Fibroblast of gingiva (primary cell): ENCODE measurements around the gene SHQ1.

Experiments used
- DNase-seq: peaks from one replicate; pipeline ENCODE4 v3.0.0-alpha.2; 2011; ENCODE audit warnings: low read depth

SHQ1 gene

DNA sequence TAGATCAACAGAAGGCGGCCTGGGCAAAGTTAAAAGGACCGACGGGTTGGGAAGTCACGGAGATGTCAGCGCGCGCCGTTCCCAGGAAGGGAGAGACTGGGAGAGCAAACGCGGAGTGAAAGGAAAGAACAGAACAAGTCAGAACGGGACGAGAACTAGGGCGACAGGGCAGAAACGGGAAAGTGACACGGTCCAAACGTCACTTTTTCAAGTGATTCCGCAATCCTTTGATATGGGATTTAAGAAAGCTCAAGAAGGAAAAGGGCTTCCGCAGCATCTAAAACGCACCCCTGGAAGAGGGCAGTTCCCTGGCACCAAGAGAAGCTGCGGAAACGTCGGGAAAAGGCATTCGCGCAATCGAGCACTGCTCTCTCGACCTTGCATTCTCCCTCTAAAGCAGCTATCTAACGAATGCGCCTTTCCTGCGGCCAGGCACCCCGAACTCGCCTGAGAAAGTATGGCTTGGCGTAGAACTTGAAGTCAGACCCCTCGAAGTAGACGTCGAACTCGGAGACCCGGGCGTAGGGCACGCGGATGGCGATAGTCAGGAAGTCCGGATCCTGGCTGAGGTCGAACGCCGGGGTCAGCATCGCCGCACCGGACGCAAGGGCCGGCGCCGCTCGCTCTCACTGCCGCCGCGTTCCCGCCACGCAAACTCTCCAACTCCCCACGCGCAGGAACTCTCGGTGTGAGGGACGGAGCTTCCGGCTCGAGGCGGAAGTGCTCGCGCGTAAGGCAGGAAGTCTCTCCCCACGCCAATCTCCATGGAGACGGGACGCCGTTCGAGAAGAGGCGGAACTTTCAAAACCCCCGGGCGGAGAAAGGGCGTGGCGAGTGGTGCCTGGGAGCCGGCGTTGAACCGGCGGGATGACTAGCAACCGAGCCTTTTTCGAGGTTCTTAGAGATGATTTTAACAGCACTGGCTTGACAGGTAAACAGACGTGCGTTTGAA lies at the start of gene SHQ1:
Gene SHQ1 (minus strand): TSS at position 695 of the 952 bp plus-strand sequence. CDS start 105 bp downstream, at position 590.
- DNase-seq: peak; percentile 92

- DNase-seq: no peak
These were observed 49.4 kb upstream of the SHQ1 start for GRCh38 chr3:72897758-72898007.

- DNase-seq: peak; percentile 34
These were observed 48.9 kb upstream of the SHQ1 start for GRCh38 chr3:72896996-72897757.

- DNase-seq: no peak
These were observed 46.8 kb upstream of the SHQ1 start for GRCh38 chr3:72894976-72895552.

- DNase-seq: no peak
These were observed 44.6 kb upstream of the SHQ1 start for GRCh38 chr3:72892870-72893269.

DNA sequence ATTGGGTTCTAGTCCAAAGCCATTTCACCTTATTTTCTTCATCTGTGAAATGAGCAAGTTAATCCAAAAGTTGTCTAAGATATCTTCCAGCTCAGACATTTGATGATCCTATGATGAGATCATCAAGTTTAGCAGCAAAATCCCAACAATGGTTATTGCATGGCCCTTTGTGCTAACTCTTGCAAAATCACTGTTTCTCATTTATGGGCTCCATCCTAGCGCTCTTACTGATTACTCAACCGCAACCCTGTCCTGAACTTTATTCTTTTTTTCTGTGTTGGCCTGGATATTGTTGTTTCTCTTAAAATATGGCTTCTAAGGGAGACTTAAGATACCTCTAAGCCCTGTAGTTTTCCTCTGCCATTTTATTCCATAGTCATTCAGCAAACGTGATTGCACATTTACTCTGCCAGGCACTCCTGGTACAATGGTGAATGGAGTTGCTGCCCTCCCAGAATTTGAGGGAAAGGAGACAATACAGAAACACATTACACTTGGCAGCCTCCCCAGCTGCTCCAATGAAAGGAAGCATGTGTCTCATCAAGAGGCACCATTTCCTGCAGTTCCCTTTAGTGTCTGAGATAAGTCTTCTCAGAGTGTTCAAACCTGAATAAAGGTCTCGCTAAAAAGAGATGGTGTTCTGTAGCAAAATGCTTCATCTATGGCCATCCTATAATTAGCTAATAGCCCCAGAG lies 44.0 kb upstream of the SHQ1 start:
- peak; percentile 93 for DNase-seq

DNA sequence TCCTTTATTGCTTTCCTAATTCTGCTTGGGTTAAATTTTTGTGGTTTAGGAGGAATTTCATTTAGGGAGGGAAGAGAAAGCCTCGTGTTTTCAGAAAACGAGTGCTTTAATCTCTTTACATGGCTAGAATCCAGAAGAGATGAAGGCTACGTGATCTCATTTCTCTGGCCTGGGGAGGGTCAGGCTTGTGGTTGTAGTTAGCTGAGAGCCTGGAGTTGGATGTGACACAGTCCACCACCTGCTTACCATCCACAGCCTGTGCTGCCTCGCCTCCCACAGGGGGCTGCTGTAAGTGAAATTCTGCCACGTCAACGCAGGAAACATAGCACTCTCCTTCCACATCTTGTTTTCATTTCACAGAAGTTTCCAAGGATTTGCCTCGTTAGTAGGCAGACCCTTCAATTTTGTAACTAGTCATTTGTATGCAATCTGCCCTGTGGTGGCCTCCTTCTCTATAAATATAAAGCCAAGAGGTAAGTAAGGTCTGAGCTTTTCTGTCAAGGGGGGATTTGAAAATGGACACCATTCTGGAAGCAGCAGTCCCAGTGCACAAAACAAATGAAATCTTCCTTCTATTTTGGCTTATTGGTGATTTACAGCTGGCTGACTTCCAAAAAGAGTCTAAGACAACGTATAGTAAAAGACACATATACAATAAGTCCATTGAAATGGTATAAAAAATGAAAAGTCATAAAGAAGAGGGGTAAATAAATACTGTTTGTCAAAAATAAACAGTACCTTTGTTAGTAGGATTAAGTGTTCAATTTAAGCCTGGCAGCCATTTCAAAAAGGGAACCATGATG lies 43.0 kb upstream of the SHQ1 start:
- DNase-seq: peak; percentile 91

DNA sequence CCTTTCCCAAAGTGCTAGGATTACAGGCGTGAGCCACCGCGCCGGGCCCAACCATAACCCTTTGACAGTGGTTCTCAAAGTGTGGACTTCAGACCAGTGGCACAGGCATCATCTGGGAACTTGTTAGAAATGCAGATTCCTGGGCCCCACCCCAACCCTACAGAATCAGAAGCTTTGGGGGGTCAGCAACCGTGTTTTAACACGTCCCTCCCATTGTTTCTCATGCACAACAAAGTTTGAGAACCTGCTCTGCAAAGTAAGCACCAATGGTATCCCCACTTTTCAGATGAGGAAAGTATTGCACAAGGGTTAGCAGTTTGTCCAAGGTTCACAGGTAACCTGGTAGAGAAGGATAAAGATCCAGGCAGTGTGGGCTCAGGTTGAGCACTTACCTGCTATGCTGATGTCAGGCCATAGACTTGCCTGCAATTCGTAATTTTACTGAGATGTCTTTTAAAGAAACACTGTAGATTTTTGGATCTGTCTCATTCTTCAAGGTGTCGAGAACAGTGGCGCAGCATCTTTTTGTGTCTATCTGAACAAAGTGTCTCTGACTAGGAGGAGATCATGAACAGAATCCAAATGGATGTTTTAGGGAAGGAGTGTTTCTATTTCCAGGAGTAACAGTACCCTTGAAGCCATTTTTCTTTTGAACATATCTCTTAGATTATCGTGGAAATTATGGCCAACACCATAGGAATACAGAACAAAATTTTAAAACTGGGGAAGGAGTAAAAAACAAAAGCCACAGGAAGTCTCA lies 42.1 kb upstream of the SHQ1 start:
- no peak for DNase-seq

DNA sequence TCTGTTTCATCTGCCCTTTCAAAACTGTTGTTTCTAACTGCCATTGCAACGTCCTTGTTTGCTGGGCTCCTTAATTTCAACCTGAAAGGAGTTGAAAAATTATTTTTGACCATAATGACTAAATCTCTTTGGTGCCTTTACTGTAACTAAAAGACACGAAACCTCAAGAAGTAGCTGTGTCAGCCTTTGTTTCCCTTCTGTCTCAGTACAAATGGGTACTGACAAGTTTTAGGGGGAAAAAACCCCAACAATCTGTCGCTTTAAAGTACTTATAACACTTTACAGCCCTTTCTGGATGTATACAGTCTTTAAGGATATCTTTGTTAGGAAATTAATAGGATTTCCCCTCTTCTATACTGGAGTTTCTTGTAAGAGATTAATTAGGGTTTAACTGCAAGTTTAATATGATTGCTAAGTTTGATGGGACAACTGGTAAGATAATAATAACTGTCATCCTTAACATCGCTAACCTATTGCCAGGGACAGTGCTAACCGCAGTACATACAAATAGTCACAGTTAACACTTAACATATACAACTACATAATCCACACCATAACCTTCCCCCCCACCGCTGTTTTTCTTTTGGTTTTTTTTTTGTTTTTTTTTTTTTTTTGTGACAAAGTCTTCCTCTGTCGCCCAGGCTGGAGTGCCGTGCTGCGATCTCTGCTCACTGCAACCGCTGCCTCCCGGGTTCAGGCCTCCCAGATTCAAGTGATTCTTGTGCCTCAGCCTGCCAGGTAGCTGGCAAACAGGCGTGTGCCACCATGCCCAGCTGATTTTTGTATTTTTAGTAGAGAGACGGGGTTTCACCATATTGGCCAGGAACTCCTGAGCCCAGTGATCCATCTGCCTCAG lies 41.3 kb upstream of the SHQ1 start:
- no peak for DNase-seq

DNA sequence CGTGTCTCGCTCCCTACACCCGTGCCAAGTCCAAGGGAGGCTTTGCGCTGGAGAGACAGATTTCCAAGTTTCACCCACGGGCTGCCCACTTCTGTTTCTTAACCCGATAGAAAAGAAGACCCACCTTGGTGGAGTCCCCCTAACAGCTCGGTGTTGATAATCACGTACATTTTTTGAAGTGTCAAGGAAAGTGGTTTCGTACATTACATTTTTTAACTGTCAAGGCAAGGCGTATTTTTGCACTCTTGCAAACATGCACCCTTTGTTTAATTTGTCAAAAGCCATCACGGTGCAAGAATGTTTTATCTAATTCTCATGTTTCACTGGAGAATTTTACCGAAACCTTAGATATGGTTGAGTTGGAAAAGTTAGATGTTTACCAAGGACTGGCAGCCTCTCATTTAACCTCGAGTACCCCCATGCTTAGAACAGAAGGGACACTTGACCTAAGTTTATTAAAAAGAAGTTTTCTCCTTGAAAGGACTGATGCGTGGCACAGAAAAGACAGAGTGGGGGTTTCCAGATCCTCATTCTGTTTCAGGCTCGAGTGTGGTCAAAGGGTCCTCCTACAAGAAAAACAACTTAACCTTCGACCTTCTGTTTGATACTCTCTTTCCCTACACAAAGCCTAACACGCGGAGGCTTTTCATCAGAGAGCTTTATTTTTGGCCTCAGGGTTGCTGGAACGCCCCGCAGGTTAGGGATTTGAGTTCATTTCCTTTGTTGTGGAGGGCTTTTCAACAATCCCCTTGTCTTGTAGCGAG lies 40.5 kb upstream of the SHQ1 start:
- peak; percentile 13 for DNase-seq

DNA sequence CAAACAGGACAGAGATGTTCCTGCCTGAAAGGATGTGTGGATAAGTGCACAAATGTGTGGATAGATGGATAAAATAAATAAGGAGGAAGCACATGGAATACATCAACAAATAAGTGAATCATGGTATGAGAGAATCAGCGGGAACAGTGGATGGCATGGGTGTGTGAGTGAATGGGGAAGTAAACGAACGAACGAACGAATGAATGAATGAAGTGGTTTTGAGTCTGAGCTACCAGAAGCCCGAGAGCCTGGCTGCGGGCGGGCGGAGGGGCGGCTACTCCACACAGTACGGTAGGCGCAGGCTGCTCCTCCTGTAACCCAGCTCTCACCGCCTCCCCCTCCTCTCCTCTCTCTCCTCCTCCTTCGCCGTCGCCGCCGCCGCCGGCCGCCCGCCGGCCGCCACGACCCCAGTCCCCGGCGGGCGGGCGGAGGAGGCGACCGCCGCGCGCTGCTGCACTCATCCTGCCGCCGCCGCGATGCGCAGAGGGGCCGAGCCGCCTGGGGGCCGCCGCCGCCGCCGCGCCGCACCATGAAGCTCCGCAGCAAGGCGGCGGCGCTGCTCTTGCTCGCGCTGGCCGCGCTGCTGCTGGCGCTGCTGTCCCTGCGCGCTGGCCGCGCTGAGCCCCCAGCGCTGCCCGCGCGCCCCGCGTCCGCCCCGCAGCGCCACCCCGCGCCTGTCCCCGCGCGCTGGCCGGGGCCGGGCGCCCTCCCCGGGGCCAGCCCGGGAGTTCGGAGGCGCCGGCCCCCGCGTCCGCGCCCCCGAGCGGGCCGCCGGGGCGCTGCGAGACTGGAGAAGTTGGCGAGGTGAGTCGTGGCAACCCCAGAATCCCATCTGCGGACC lies 39.7 kb upstream of the SHQ1 start, which contains the start of gene GXYLT2:
Gene GXYLT2 (plus strand): TSS at position 342 of the 841 bp plus-strand sequence. CDS start 188 bp downstream, at position 530.
- DNase-seq: peak; percentile 67

DNA sequence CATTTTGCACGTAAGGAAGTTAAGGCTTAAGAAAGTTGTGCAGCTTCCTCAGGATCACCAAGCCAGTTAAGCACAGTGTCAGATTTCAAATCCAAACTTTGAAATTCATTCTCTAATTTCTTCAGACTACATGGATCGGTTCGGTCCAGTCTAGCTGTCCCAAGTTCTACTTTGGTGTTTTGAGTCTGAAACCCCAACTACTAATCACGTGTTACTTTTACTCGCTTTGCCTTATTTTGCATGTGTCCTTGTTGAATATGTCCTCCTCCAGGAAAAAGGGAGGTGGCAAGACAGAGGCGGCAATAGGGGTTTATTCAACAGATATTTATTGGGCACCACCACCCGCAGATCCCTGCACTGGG lies 39.1 kb upstream of the SHQ1 start:
- DNase-seq: no peak

GRCh38 chr3:72872183-72872582 lies 23.9 kb upstream of the SHQ1 start:
- peak; percentile 87 for DNase-seq

DNA sequence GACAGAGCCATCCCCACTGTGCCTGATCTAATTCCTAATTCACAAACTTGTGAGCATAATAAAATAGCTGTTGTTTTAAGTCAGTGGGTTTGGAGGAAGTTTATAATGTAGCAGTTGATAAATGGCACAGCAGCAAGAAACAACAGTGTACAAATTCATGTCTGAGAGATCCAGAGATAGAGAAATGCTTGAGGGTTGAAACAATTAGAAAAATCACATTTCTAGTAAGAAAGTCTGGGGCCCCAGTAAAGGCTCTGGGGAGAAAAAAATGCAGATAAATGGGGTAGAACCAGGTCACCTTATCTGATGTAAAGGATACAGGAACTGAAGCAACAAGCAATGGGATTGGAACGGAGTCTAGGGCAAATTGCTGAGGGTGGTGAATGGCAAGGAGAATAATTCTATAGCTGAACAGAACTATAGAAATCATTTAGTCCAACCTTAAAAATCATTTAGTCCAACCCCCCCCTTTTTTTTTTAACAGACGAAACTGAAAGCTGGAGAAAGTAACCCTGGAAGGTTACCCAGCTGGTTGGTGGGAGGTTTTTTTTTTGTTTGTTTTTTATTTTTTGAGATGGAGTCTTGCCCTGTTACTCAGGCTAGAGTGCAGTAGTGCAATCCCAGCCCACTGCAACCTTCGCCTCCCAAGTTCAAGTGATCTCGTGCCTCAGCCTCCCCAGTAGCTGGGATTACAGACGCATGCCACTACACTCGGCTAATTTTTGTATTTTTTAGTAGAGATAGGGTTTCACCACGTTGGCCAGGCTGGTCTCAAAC lies 14.3 kb upstream of the SHQ1 start:
- no peak for DNase-seq

DNA sequence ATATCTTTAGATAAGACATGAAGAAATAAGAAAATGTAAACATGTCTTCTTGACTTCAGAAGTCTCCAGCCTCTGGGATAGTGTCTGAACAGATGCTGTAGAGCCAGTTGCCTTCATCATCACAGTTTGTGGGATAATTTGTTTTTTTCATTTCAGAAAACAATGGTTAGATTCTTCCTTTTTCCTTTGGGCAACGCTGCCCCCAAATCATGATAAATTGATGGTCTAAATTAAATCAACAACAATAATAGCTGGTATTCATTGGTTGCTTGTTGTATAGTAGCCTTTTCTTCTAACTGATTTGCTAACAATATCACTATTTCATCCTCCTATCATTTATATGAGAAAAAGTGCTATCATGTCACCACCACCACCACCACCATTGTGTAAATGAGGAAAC lies 12.6 kb upstream of the SHQ1 start:
- no peak for DNase-seq

GRCh38 chr3:72860053-72860452 lies 11.8 kb upstream of the SHQ1 start:
- DNase-seq: no peak

DNA sequence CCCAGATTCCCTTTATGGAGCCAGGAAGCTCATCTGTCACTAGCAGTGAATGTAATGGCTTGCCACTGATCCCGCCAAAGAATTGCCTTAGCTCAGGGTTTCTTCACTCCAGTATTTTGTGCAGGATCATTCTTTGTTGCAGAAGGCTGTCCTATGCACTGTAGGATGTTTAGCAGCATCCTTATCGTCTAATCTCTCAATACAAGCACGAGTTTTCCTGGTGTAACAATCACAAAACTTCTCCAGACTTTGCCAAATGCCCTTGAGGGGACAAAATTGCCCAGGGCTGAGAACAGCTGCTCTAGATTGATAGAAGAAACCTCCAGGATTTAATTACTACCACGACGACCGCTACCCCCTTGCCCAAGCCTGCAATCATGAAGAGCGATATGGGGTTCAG lies 6.8 kb upstream of the SHQ1 start:
- no peak for DNase-seq
